ENCODE results near the gene EEPD1.

DNA sequence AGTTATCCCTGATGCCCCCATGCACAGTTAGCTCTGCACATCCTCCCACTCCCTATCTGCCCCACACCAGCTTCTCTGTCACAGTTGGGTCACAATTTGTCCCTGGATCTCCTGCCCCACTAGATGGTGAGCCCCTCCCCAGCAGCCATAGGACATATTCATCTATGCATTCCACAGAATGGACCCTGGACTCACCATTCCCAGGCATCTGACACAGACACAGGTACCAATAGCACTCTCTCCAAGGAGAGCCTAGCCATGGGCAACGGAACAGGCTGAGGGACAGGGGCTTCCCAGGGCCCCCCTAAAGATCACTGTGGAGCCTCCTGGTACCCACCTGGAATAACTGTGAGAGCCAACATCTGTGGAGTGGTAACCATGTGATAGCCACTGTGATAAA lies 34.7 kb upstream of the EEPD1 start:
- TF ChIP-seq, protein P1, sequence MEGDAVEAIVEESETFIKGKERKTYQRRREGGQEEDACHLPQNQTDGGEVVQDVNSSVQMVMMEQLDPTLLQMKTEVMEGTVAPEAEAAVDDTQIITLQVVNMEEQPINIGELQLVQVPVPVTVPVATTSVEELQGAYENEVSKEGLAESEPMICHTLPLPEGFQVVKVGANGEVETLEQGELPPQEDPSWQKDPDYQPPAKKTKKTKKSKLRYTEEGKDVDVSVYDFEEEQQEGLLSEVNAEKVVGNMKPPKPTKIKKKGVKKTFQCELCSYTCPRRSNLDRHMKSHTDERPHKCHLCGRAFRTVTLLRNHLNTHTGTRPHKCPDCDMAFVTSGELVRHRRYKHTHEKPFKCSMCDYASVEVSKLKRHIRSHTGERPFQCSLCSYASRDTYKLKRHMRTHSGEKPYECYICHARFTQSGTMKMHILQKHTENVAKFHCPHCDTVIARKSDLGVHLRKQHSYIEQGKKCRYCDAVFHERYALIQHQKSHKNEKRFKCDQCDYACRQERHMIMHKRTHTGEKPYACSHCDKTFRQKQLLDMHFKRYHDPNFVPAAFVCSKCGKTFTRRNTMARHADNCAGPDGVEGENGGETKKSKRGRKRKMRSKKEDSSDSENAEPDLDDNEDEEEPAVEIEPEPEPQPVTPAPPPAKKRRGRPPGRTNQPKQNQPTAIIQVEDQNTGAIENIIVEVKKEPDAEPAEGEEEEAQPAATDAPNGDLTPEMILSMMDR (IDR thresholded peaks at IDR 0.05; ENCODE audit: insufficient read depth, low read depth, low read length) = no peak
- no peak for TF ChIP-seq EZH2 (IDR thresholded peaks at IDR 0.05; ENCODE audit: insufficient read depth, low read length)

Data from astrocyte (in vitro differentiated cells and primary cell).